Endothelial cell (in vitro differentiated cells): Measurements from ENCODE around the gene PRR15L. TPM values are rescaled to one million over a fixed set of nuclear protein-coding genes. Genes with fewer than 3 reads are reported as not detected.

Experiments used
- DNase-seq: peaks from one replicate; pipeline ENCODE4 v3.0.0; 2021; ENCODE audit warnings: low spot score
- H3K27ac Mint-ChIP-seq: one replicate; pipeline ENCODE4 v1.8.0; 2021; ENCODE audit warnings: mixed read lengths, inconsistent platforms; ENCODE audit not compliant: unreplicated experiment
- H3K27me3 Mint-ChIP-seq: one replicate; pipeline ENCODE4 v1.8.0; 2021; ENCODE audit warnings: mild to moderate bottlenecking, moderate library complexity, mixed read lengths, inconsistent platforms; ENCODE audit not compliant: unreplicated experiment
- H3K36me3 Mint-ChIP-seq: one replicate; pipeline ENCODE4 v1.8.0; 2021; ENCODE audit warnings: mild to moderate bottlenecking, low read depth, mixed read lengths, inconsistent platforms; ENCODE audit not compliant: unreplicated experiment
- H3K4me1 Mint-ChIP-seq: one replicate; pipeline ENCODE4 v1.8.0; 2021; ENCODE audit warnings: mild to moderate bottlenecking, mixed read lengths, inconsistent platforms; ENCODE audit not compliant: unreplicated experiment
- H3K4me3 Mint-ChIP-seq: one replicate; pipeline ENCODE4 v1.8.0; 2021; ENCODE audit warnings: mild to moderate bottlenecking, mixed read lengths, inconsistent platforms; ENCODE audit not compliant: unreplicated experiment
- H3K9me3 Mint-ChIP-seq: one replicate; pipeline ENCODE4 v1.8.0; 2021; ENCODE audit warnings: mixed read lengths, inconsistent platforms; ENCODE audit not compliant: unreplicated experiment
- CTCF ChIP-seq: fragments of 200-600 bp; sonication (generic); IDR thresholded peaks from one replicate; pipeline ENCODE4 v1.5.0; 2021; ENCODE audit warnings: antibody characterized with exemption; ENCODE audit not compliant: unreplicated experiment
- total RNA-seq: library from RNA; stranded (reverse); fragmentation: NEBNext Ultra II Directional; extraction: Animal tissue kit (Norgen Biotek cat#: 25700); gene quantifications from one replicate; pipeline ENCODE4 v1.2.1, GENCODE V29; 2021; ENCODE audit not compliant: unreplicated experiment

The PRR15L gene
- total RNA-seq, 1 donor from 2014 or later: not detected

DNA sequence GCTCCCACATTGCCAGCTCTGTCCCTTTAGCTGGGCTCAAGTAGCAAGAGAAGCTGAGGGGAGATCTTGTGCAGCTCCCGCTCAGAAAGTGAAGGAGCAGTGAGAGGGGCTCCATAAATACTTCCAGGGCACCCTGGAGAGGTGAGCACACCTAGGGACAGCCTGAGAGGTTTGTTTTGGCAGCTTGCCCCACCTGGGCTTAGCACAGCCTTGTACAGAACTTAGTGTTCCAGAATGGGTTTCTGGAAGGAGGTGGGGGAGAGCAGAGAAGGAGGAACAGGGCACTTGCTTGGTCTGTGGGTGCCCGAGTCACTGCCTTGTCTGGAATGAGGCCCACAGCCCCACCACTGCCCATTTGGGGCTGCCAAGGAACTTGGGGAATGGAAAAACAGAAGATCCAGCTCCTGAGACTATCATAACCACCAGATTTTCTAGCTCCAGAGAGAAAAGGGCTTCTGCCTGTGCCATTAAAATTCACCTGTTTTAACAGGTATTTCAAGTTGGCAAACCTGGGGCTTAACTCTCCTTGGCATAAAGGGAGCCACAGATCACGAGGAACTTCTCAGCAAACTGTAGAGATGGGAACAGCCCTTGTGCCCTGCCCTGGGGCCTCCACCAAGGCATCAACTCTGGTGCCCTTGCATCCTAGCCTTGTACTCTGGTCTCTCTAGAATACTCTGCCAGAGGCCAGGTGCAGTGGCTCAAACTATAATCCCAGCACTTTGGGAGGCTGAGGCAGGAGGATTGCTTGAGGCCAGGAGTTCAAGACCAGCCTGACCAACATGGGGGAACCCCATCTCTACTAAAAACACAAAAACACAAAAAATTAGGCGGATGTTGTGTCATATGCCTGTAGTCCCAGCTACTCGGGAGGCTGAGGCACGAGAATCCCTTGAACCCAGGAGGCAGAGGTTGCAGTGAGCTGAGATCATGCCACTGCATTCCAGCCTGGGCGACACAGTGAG lies 1.9 kb downstream of the PRR15L start:
- Mint-ChIP-seq H3K4me1 (no peaks in the 10 kb centered on the region), H3K9me3 (no peaks in the 10 kb centered on the region), H3K27me3 (peaks cover 6% of the 10 kb centered on the region), H3K4me3 (no peak overlapping the region), H3K36me3 (peaks cover 3% of the 10 kb centered on the region), H3K27ac (no peak overlapping the region)
- TF ChIP-seq CTCF: no peak
- DNase-seq: no peak

GRCh38 chr17:47953909-47954308 lies 3.8 kb downstream of the PRR15L start:
- no peak overlapping the region for H3K4me3 Mint-ChIP-seq
- DNase-seq: no peak
- H3K27ac Mint-ChIP-seq: no peak overlapping the region
- H3K27me3 Mint-ChIP-seq: peaks cover 5% of the 10 kb centered on the region
- no peak for TF ChIP-seq CTCF
- no peaks in the 10 kb centered on the region for H3K9me3 Mint-ChIP-seq
- peaks cover 8% of the 10 kb centered on the region for H3K4me1 Mint-ChIP-seq
- no peaks in the 10 kb centered on the region for H3K36me3 Mint-ChIP-seq

GRCh38 chr17:47952171-47953021 lies 5.3 kb downstream of the PRR15L start:
- no peak for DNase-seq
- Mint-ChIP-seq H3K27me3 (peaks cover 5% of the 10 kb centered on the region), H3K27ac (no peak overlapping the region), H3K4me1 (peaks cover 10% of the 10 kb centered on the region), H3K4me3 (no peak overlapping the region), H3K9me3 (no peaks in the 10 kb centered on the region), H3K36me3 (no peaks in the 10 kb centered on the region)
- no peak for TF ChIP-seq CTCF

GRCh38 chr17:47950448-47950847 lies 7.2 kb downstream of the PRR15L start:
- no peak for DNase-seq
- TF ChIP-seq CTCF: no peak
- H3K27me3 Mint-ChIP-seq: peaks cover 6% of the 10 kb centered on the region
- no peaks in the 10 kb centered on the region for H3K36me3 Mint-ChIP-seq
- H3K4me3 Mint-ChIP-seq: no peak overlapping the region
- peaks cover 10% of the 10 kb centered on the region for H3K4me1 Mint-ChIP-seq
- no peak overlapping the region for H3K27ac Mint-ChIP-seq
- no peaks in the 10 kb centered on the region for H3K9me3 Mint-ChIP-seq
